Keratinocyte (primary cell): ENCODE measurements around the gene MMP24.

Experiments used
- EZH2 ChIP-seq: IDR thresholded peaks from one replicate; pipeline ENCODE4 v1.6.1; 2012; ENCODE audit warnings: inconsistent platforms, mild to moderate bottlenecking, low read length, moderate library complexity
- TF ChIP-seq, protein P1 (sequence below), 3 experiments: IDR thresholded peaks in 1 of 3; conservative IDR thresholded peaks in 1 of 3; optimal IDR thresholded peaks in 1 of 3; 2 replicates in 2 of 3; 3 replicates in 1 of 3; pipeline versions ENCODE3 to v1.5.1; 2011; ENCODE audit warnings: low read length in 3 of 3, mild to moderate bottlenecking in 3 of 3, moderate library complexity in 2 of 3, control low read depth in 1 of 3, inconsistent platforms in 1 of 3; ENCODE audit not compliant: insufficient read depth in 2 of 3; ENCODE audit errors: extremely low read depth in 1 of 3

- TF ChIP-seq, protein P1, sequence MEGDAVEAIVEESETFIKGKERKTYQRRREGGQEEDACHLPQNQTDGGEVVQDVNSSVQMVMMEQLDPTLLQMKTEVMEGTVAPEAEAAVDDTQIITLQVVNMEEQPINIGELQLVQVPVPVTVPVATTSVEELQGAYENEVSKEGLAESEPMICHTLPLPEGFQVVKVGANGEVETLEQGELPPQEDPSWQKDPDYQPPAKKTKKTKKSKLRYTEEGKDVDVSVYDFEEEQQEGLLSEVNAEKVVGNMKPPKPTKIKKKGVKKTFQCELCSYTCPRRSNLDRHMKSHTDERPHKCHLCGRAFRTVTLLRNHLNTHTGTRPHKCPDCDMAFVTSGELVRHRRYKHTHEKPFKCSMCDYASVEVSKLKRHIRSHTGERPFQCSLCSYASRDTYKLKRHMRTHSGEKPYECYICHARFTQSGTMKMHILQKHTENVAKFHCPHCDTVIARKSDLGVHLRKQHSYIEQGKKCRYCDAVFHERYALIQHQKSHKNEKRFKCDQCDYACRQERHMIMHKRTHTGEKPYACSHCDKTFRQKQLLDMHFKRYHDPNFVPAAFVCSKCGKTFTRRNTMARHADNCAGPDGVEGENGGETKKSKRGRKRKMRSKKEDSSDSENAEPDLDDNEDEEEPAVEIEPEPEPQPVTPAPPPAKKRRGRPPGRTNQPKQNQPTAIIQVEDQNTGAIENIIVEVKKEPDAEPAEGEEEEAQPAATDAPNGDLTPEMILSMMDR (optimal IDR thresholded peaks at IDR 0.05 in 1 of 3, IDR thresholded peaks at IDR 0.05 in 1 of 3, conservative IDR thresholded peaks at IDR 0.05 in 1 of 3; ENCODE audit: extremely low read depth in 1 of 3, insufficient read depth in 2 of 3, low read length in 3 of 3) = no peak
- no peak for TF ChIP-seq EZH2
Observed at GRCh38 chr20:35295058-35295457, 68.6 kb downstream of the MMP24 start.
